Hippocampal formation (tissue), 2 donors: ENCODE data around the gene CALU.

Source experiments
- DNase-seq, 2 donors: peaks; one replicate each; lab custom pipeline; 2025; lab: John Stamatoyannopoulos, UW

The CALU gene

GRCh38 chr7:128724743-128725142 lies 14.4 kb upstream of the CALU start:
- no peak for DNase-seq

GRCh38 chr7:128725531-128725930 lies 13.6 kb upstream of the CALU start:
- DNase-seq = no peak

GRCh38 chr7:128726059-128726736 lies 13.0 kb upstream of the CALU start:
- DNase-seq = peak in 1 of 2 donors; percentile 1

- no peak for DNase-seq
Measured at GRCh38 chr7:128726737-128727072, 12.5 kb upstream of the CALU start.

- no peak for DNase-seq
Measured at GRCh38 chr7:128727239-128727638, 11.9 kb upstream of the CALU start.

- no peak for DNase-seq
Measured at GRCh38 chr7:128728598-128728997, 10.6 kb upstream of the CALU start.

- DNase-seq = no peak
Measured at GRCh38 chr7:128729494-128729893, 9.7 kb upstream of the CALU start.

- DNase-seq = no peak
Measured at GRCh38 chr7:128731184-128731583, 8.0 kb upstream of the CALU start.

- DNase-seq = no peak
Measured at GRCh38 chr7:128732521-128733277, 6.5 kb upstream of the CALU start.

GRCh38 chr7:128733278-128733645 lies 5.9 kb upstream of the CALU start:
- DNase-seq = no peak

- no peak for DNase-seq
Measured at GRCh38 chr7:128734890-128735289, 4.3 kb upstream of the CALU start.

GRCh38 chr7:128735436-128735835 lies 3.7 kb upstream of the CALU start:
- DNase-seq = no peak

- DNase-seq = no peak
Measured at GRCh38 chr7:128737441-128737840, 1.7 kb upstream of the CALU start.

- DNase-seq = no peak
Measured at GRCh38 chr7:128737867-128738385, 1.2 kb upstream of the CALU start.

GRCh38 chr7:128738570-128739047 lies 550 bp upstream of the CALU start:
- DNase-seq = peak in 1 of 2 donors; percentile 42

- no peak for DNase-seq
Measured at GRCh38 chr7:128739990-128740682, 977 bp downstream of the CALU start.

- no peak for DNase-seq
Measured at GRCh38 chr7:128740996-128741395, 1.8 kb downstream of the CALU start.

GRCh38 chr7:128741491-128741890 lies 2.3 kb downstream of the CALU start:
- DNase-seq = no peak

- DNase-seq = no peak
Measured at GRCh38 chr7:128742206-128742605, 3.0 kb downstream of the CALU start.

- no peak for DNase-seq
Measured at GRCh38 chr7:128743112-128743772, 4.1 kb downstream of the CALU start.

GRCh38 chr7:128744366-128744905 lies 5.3 kb downstream of the CALU start:
- DNase-seq = no peak

- no peak for DNase-seq
Measured at GRCh38 chr7:128745706-128746105, 6.5 kb downstream of the CALU start.
